ENCODE results near the gene RRH.
"Not testable (repeated sequence)": the region's sequence is repeated elsewhere in the genome, so short reads cannot be mapped to it uniquely, and the experiment has no call there.

The RRH gene

GRCh38 chr4:109846395-109847098 is 18.8 kb downstream of the RRH start:
- DNase-seq: no peak

GRCh38 chr4:109847896-109848442 is 20.2 kb downstream of the RRH start, which contains the start of gene LRIT3:
Gene LRIT3, plus strand, starts transcription at chr4:109848107. Its CDS starts 95 bp downstream, at chr4:109848202.
- no peak for DNase-seq

- DNase-seq: no peak
Measured at GRCh38 chr4:109848501-109848900, 20.7 kb downstream of the RRH start.

GRCh38 chr4:109850601-109851000 is 22.8 kb downstream of the RRH start:
- DNase-seq: no peak

- DNase-seq: not testable (repeated sequence)
Measured at GRCh38 chr4:109859426-109860300, 31.9 kb downstream of the RRH start.

GRCh38 chr4:109861271-109861670 is 33.5 kb downstream of the RRH start:
- DNase-seq: no peak

- DNase-seq: no peak
Measured at GRCh38 chr4:109861916-109862511, 34.2 kb downstream of the RRH start.

- DNase-seq: no peak
Measured at GRCh38 chr4:109864134-109864533, 36.4 kb downstream of the RRH start.

GRCh38 chr4:109870061-109870460 is 42.3 kb downstream of the RRH start:
- no peak for DNase-seq

GRCh38 chr4:109872065-109872464 is 44.3 kb downstream of the RRH start:
- no peak for DNase-seq

GRCh38 chr4:109872950-109873656 is 45.3 kb downstream of the RRH start:
- DNase-seq: no peak

- no peak for DNase-seq
Measured at GRCh38 chr4:109873791-109874514, 46.2 kb downstream of the RRH start.

- no peak for DNase-seq
Measured at GRCh38 chr4:109875106-109875505, 47.3 kb downstream of the RRH start.

GRCh38 chr4:109875553-109875952 is 47.8 kb downstream of the RRH start:
- DNase-seq: not testable (repeated sequence)

GRCh38 chr4:109876634-109877265 is 49.0 kb downstream of the RRH start:
- DNase-seq: no peak

GRCh38 chr4:109877400-109877799 is 49.6 kb downstream of the RRH start:
- no peak for DNase-seq

- DNase-seq: no peak
Measured at GRCh38 chr4:109878355-109878754, 50.6 kb downstream of the RRH start.

GRCh38 chr4:109879081-109879480 is 51.3 kb downstream of the RRH start:
- DNase-seq: no peak

GRCh38 chr4:109879636-109880314 is 52.0 kb downstream of the RRH start:
- no peak for DNase-seq

GRCh38 chr4:109886303-109886702 is 58.5 kb downstream of the RRH start:
- no peak for DNase-seq

- no peak for DNase-seq
Measured at GRCh38 chr4:109887071-109887470, 59.3 kb downstream of the RRH start.

Data from stimulated activated CD4-positive, alpha-beta T cell treated with anti-CD3 and anti-CD28 coated beads, Interleukin-15, amount 100 ng/mL, for 24 hours (primary cell).